Keratinocyte (primary cell): ENCODE measurements around the gene MC2R.

ENCODE experiments used
- EZH2 ChIP-seq: IDR thresholded peaks from one replicate; pipeline ENCODE4 v1.6.1; 2012; ENCODE audit warnings: inconsistent platforms, mild to moderate bottlenecking, low read length, moderate library complexity
- TF ChIP-seq, protein P1 (sequence below), 3 experiments: IDR thresholded peaks in 1 of 3; conservative IDR thresholded peaks in 1 of 3; optimal IDR thresholded peaks in 1 of 3; 2 replicates in 2 of 3; 3 replicates in 1 of 3; pipeline versions ENCODE3 to v1.5.1; 2011; ENCODE audit warnings: low read length in 3 of 3, mild to moderate bottlenecking in 3 of 3, moderate library complexity in 2 of 3, control low read depth in 1 of 3, inconsistent platforms in 1 of 3; ENCODE audit not compliant: insufficient read depth in 2 of 3; ENCODE audit errors: extremely low read depth in 1 of 3

DNA sequence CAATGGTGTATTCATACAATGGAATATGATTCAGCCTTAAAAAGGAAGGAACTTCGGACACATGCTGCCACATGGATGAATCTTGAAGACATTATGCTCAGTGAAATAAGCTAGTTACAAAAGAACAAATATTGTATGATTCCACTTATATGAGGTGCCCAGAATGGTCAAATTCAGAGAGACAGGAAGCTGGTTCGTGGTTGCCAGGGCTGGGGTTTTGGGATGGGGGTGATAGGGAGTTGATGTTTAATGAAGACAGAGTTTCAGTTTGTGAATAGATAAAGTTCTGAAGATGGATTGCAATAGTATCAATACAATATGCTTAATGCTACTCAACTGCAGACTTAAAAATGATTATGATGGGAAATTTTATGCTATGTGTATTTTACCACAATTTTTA, 28.0 kb upstream of the MC2R start:
- TF ChIP-seq, protein P1, sequence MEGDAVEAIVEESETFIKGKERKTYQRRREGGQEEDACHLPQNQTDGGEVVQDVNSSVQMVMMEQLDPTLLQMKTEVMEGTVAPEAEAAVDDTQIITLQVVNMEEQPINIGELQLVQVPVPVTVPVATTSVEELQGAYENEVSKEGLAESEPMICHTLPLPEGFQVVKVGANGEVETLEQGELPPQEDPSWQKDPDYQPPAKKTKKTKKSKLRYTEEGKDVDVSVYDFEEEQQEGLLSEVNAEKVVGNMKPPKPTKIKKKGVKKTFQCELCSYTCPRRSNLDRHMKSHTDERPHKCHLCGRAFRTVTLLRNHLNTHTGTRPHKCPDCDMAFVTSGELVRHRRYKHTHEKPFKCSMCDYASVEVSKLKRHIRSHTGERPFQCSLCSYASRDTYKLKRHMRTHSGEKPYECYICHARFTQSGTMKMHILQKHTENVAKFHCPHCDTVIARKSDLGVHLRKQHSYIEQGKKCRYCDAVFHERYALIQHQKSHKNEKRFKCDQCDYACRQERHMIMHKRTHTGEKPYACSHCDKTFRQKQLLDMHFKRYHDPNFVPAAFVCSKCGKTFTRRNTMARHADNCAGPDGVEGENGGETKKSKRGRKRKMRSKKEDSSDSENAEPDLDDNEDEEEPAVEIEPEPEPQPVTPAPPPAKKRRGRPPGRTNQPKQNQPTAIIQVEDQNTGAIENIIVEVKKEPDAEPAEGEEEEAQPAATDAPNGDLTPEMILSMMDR (optimal IDR thresholded peaks at IDR 0.05 in 1 of 3, IDR thresholded peaks at IDR 0.05 in 1 of 3, conservative IDR thresholded peaks at IDR 0.05 in 1 of 3; ENCODE audit: extremely low read depth in 1 of 3, insufficient read depth in 2 of 3, low read length in 3 of 3): no peak
- TF ChIP-seq EZH2: no peak
